ENCODE results near the gene CTBP2.

GRCh38 chr10:125026036-125026931, 134.1 kb downstream of the CTBP2 start:
- TF ChIP-seq POLR2A (IDR thresholded peaks at IDR 0.05; ENCODE audit: low read depth) (no peak), POLR2AphosphoS5 (IDR thresholded peaks at IDR 0.05) (no peak)
